ENCODE data around the gene LIMS4. TPM values are rescaled to one million over a fixed set of nuclear protein-coding genes. Genes with fewer than 3 reads are reported as not detected.
"Not testable (repeated sequence)": the region's sequence is repeated elsewhere in the genome, so short reads cannot be mapped to it uniquely, and the experiment has no call there.

The LIMS4 gene, protein sequence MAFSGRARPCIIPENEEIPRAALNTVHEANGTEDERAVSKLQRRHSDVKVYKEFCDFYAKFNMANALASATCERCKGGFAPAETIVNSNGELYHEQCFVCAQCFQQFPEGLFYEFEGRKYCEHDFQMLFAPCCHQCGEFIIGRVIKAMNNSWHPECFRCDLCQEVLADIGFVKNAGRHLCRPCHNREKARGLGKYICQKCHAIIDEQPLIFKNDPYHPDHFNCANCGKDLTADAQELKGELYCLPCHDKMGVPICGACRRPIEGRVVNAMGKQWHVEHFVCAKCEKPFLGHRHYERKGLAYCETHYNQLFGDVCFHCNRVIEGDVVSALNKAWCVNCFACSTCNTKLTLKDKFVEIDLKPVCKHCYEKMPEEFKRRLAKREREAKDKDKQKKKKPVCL
- polyA plus RNA-seq (2013, experiment 1 of 2; ENCODE audit: insufficient read length), result 0.37 TPM
- 1.0 TPM for polyA plus RNA-seq (2013, experiment 2 of 2; ENCODE audit: insufficient read length)

- not testable (repeated sequence) for DNase-seq
These were observed at the start of gene LIMS4 for GRCh38 chr2:110472171-110473058. LIMS4 (minus strand) TSS chr2:110472816; CDS start chr2:110472778, 38 bp downstream.

GRCh38 chr2:110499755-110500377 is 27.2 kb upstream of the LIMS4 start:
- DNase-seq, result not testable (repeated sequence)

DNA sequence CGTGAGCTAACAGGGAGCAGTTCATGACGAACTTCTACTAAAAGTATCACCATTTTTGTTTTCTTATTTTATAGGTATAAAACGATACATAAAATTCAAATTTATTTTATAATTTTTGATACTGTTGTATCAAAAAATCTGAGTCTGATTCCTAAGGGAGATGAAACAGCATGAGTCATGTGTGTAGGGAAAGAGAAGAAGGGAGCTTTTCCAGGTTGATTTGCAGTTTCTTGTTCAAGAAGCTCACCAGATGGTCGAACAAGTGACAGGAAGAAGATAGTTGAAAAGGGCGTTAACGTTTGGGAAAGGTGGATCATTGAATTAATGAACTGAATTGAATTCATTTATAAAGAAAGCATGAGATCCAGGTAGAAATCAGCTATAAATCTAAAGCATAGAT is 23.4 kb upstream of the LIMS4 start:
- not testable (repeated sequence) for DNase-seq

- DNase-seq, result not testable (repeated sequence)
These were observed 21.9 kb upstream of the LIMS4 start for GRCh38 chr2:110494488-110494887.

DNA sequence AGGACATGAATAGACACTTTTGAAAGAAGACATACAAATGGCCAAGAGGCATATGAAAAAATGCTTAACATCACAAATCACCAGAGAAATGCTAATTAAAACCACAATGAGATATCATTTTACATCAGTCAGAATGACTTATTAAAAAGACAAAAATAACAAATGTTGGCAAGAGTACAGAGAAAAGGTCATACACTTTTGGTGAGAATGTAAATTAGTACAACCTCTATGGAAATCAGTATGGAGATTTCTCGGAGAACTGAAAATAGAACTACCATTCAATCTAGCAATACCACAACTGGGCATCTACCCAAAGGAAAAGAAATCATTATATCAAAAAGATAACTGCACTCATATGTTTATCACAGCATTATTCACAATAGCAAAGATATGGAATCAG is 16.4 kb upstream of the LIMS4 start:
- not testable (repeated sequence) for DNase-seq

GRCh38 chr2:110482697-110483096 is 10.1 kb upstream of the LIMS4 start:
- not testable (repeated sequence) for DNase-seq

GRCh38 chr2:110481200-110481599 is 8.6 kb upstream of the LIMS4 start:
- not testable (repeated sequence) for DNase-seq

- DNase-seq, result not testable (repeated sequence)
These were observed 7.5 kb upstream of the LIMS4 start for GRCh38 chr2:110480084-110480483.

DNA sequence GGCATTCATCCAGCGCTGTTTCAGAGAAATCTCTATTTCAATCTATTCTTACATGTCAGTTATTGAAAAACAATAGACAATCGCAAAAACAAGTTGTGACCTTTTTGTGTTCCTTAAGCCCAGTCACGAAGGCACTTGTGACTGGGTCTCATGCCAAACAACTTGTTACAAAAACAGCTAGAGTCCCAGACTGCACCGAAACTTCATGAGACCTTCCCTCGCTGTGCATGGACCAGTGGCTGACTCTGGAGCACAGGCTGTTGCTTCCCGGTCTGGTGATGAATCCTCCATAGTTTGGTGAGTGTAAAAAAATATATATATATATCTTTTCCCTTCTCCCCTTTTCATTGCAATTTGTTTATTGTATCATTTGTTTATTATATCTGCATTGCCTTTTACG is 4.8 kb upstream of the LIMS4 start:
- not testable (repeated sequence) for DNase-seq

DNA sequence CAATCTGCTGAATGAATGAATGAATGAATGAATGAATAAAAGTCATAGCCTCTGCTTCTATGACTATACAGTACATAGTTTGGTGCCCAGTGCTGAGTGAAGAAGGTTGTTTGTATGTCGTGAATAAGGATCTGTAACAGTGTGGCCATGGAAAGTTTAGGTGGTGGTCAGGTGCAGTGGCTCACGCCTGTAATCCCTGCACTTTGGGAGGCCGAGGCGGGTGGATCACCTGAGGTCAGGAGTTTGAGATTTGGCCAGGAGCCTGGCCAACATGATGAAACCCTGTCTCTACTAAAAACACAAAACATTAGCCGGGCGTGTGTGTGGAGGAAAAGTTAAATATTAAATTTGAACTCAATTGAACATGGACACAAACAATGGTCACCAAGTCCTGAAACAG is 4.3 kb upstream of the LIMS4 start:
- DNase-seq, result not testable (repeated sequence)

GRCh38 chr2:110475627-110476359 is 3.2 kb upstream of the LIMS4 start:
- not testable (repeated sequence) for DNase-seq

- not testable (repeated sequence) for DNase-seq
These were observed 2.3 kb upstream of the LIMS4 start for GRCh38 chr2:110474898-110475297.

- DNase-seq, result not testable (repeated sequence)
These were observed 393 bp upstream of the LIMS4 start for GRCh38 chr2:110473059-110473358.

- DNase-seq, result not testable (repeated sequence)
These were observed 3.7 kb downstream of the LIMS4 start for GRCh38 chr2:110468921-110469320.

DNA sequence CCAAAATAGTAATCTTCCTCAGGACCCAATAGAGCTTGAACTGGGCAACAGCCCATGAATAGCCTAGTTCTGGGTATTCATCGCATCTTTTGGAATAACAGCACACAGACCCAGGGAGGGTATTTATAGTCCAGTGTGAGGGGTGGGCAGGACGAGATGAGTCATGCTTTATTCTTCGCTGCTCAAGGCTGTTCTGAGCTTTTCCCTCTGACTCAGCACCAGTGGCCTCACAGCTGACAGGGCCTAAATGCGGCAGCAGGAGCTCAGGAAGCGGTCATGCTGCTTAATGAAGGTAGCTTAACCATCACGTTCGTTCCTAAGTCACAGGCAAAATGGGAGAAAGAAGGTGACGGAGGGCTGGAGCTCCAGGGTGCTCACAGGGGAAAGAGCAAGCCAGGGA is 7.3 kb downstream of the LIMS4 start:
- DNase-seq, result not testable (repeated sequence)

DNA sequence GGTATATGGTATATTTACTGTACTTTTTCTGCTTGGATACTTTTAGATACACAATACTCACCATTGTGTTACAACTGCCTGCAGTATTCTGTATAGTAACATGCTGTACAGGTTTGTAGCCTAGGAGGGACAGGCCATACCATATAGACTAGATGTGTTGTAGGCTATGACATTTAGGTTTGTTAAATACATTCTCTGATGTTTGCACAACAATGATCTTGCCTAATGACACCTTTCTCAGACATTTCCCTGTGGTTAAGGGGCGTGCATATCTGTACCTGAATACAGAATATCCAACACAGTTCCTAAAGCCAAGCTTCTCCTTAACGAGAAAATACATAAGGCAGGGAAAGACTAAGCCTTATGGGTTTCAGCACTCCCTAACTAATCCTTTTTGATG is 10.2 kb downstream of the LIMS4 start:
- not testable (repeated sequence) for DNase-seq

DNA sequence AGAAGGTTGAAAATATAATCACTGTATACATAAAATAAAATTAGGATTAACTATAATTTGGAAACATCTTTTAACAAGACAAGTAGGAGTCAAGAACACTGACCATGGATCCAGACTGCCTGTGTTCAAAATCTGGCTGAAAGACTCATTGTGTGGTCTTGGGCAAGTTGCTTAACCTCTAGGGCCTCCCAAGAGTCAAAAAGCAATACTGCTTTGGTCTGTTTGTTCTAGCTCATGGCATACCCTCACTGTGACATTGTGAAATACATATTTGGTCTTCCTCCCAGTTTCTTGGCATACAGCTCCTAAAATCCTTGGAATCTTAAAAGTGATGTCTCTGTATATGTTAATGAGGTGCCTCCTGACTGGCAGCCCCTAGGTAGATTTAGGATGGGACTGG is 12.3 kb downstream of the LIMS4 start:
- DNase-seq, result not testable (repeated sequence)

DNA sequence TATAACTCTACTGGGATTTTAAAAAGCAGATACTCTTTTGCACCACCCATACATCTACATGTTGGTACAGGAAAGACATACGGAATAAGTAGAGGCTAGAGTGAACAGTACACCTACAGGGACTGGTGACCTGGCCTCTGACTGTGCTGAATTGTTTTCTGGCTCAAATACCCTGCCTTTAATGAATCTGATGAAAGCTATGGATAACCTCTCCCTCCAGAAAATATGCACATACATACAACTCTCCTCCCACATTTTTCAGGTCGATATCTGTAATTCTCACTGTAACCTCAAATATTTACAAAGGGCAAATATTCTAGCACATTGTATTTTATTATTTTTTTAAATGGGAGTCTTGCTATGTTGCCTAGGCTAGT is 15.4 kb downstream of the LIMS4 start:
- not testable (repeated sequence) for DNase-seq

- not testable (repeated sequence) for DNase-seq
These were observed 16.1 kb downstream of the LIMS4 start for GRCh38 chr2:110456291-110457213.

DNA sequence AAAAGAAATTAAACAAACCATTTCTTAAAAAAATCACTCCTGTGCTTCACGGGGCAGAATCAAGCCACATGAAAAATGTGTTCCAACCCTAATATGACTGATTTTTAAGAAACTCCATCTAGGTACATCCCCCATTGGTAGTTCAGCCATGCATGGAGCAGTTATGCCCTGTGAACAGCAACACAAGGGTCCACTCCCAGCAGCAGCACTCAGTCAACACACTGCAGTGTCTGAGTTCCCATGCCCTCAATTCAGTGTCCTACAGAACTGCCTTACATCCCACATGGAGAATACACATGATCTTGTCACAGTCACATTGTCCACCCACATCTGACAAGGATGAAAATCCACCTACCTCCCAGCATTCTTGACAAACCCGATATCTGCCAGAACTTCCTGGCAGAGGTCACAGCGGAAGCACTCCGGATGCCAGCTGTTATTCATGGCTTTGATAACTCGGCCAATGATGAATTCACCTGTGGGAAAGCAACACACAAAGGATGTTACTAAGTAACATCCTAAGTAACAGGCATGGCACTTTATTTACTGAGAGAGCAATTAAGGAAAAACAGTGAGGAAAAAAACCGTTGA is 17.4 kb downstream of the LIMS4 start:
- not testable (repeated sequence) for DNase-seq

- not testable (repeated sequence) for DNase-seq
These were observed 21.7 kb downstream of the LIMS4 start for GRCh38 chr2:110450951-110451350.

Data from fibroblast of skin of scalp (primary cell).